ENCODE measurements around the gene ESRRA.

The ESRRA gene

GRCh38 chr11:64340671-64341335 is 35.5 kb downstream of the ESRRA start:
- no peak overlapping the region for H3K4me3 ChIP-seq (ENCODE audit: control insufficient read depth, low read depth, low read length)
- no peak for TF ChIP-seq CTCF (IDR thresholded peaks at IDR 0.05; ENCODE audit: control insufficient read depth, insufficient read depth, low read depth, low read length, missing control alignments)
- DNase-seq (ENCODE audit: low read depth) = no peak

- DNase-seq (ENCODE audit: low read depth) = no peak
- TF ChIP-seq CTCF (IDR thresholded peaks at IDR 0.05; ENCODE audit: control insufficient read depth, insufficient read depth, low read depth, low read length, missing control alignments) = no peak
- no peak overlapping the region for H3K4me3 ChIP-seq (ENCODE audit: control insufficient read depth, low read depth, low read length)
These were observed 36.1 kb downstream of the ESRRA start for GRCh38 chr11:64341429-64341828.

- DNase-seq (ENCODE audit: low read depth) = no peak
- no peak for TF ChIP-seq CTCF (IDR thresholded peaks at IDR 0.05; ENCODE audit: control insufficient read depth, insufficient read depth, low read depth, low read length, missing control alignments)
These were observed 36.8 kb downstream of the ESRRA start for GRCh38 chr11:64341851-64342791.

GRCh38 chr11:64342869-64343745 is 37.8 kb downstream of the ESRRA start:
- no peak overlapping the region for H3K4me3 ChIP-seq (ENCODE audit: control insufficient read depth, low read depth, low read length)
- TF ChIP-seq CTCF (IDR thresholded peaks at IDR 0.05; ENCODE audit: control insufficient read depth, insufficient read depth, low read depth, low read length, missing control alignments) = no peak
- DNase-seq (ENCODE audit: low read depth) = no peak

More at GRCh38 chr11:64341851-64342791, 36.8 kb downstream of the ESRRA start:
- peak overlapping the region; percentile 39 for H3K4me3 ChIP-seq (ENCODE audit: control insufficient read depth, low read depth, low read length)

GRCh38 chr11:64343767-64344559 is 38.6 kb downstream of the ESRRA start:
- H3K4me3 ChIP-seq (ENCODE audit: control insufficient read depth, low read depth, low read length) = no peak overlapping the region
- no peak for TF ChIP-seq CTCF (IDR thresholded peaks at IDR 0.05; ENCODE audit: control insufficient read depth, insufficient read depth, low read depth, low read length, missing control alignments)
- no peak for DNase-seq (ENCODE audit: low read depth)

Data from AG09309 (cell line).